HCT116 (cell line): ENCODE data around the gene GZF1. TPM values are rescaled to one million over a fixed set of nuclear protein-coding genes. Genes with fewer than 3 reads are reported as not detected.

ENCODE experiments used
- ATAC-seq: fragments of 200-7000 bp; cut with Tn5 transposase; 2 replicates; pipeline ENCODE4 v1.9.1; 2020; ENCODE audit warnings: mild to moderate bottlenecking, moderate library complexity
- BruUV-seq: library from RNA; stranded (reverse); fragments of 400-500 nt; replicated peaks from 2 replicates; lab custom pipeline; 2021; lab: Mats Ljungman, UMichigan
- CTCF ChIA-PET: fragments of 300-600 bp; sonication (Branson Sonifier 250); formaldehyde crosslinking; loops from one replicate; lab custom pipeline; 2021; ENCODE audit warnings: antibody characterized with exemption; lab: Charles Lee
- POLR2A ChIA-PET: fragments of 300-600, 350-600 bp; sonication (Branson Sonifier 250); formaldehyde crosslinking; loops from one replicate; lab custom pipeline; 2021; ENCODE audit warnings: antibody characterized with exemption; lab: Charles Lee
- RAD21 ChIA-PET, 2 experiments: fragments of 300-600 bp; sonication (Branson Sonifier 250); formaldehyde crosslinking; loops; one replicate each; lab custom pipeline; 2023; ENCODE audit warnings: low total read pairs in 2 of 2; ENCODE audit not compliant: uncharacterized antibody in 2 of 2, unreplicated experiment in 2 of 2, low non-redundant PET in 1 of 2; lab: Charles Lee
- DNase-seq: peaks from one replicate; pipeline ENCODE4 v3.0.0-alpha.2; 2010; ENCODE audit warnings: low read depth, low spot score
- H2AFZ ChIP-seq: fragments of 200-600 bp; shearing (Covaris generic), sonication (generic); 2 replicates; pipeline ENCODE4 v1.6.1; 2017; ENCODE audit warnings: low read depth, mixed run types, mixed read lengths, antibody characterized with exemption, low read length; ENCODE audit not compliant: poor library complexity, severe bottlenecking
- H3K27ac ChIP-seq: 2 replicates; pipeline ENCODE4 v1.5.1; 2012; ENCODE audit warnings: low read depth, low read length
- H3K27me3 ChIP-seq: fragments of 200-600 bp; sonication (generic); 2 replicates; pipeline ENCODE4 v1.6.1; 2016; ENCODE audit warnings: mixed run types, low read length, mixed read lengths; ENCODE audit not compliant: insufficient read depth
- H3K36me3 ChIP-seq, 2 experiments: fragments of 200-500 bp in 1 of 2; fragments of 200-600 bp in 1 of 2; sonication (Bioruptor generic) in 1 of 2; sonication (generic) in 1 of 2; 2 replicates each; pipeline versions ENCODE4 v1.5.1 to v1.6.1; 2014 to 2016; ENCODE audit warnings: low read length in 2 of 2, inconsistent platforms in 1 of 2, mixed read lengths in 1 of 2, mixed run types in 1 of 2; ENCODE audit not compliant: insufficient read depth in 2 of 2, control insufficient read depth in 1 of 2
- H3K4me1 ChIP-seq, 2 experiments: fragments of 200-600 bp in 1 of 2; sonication (generic) in 1 of 2; 2 replicates each; pipeline versions ENCODE4 v1.5.1 to v1.6.1; 2012 to 2017; ENCODE audit warnings: low read length in 2 of 2, inconsistent platforms in 1 of 2, mild to moderate bottlenecking in 1 of 2, mixed read lengths in 1 of 2, mixed run types in 1 of 2, moderate library complexity in 1 of 2; ENCODE audit not compliant: insufficient read depth in 2 of 2, control insufficient read depth in 1 of 2
- H3K4me2 ChIP-seq: fragments of 200-600 bp; sonication (generic); 2 replicates; pipeline ENCODE4 v1.6.1; 2017; ENCODE audit warnings: mixed run types, low read length, mixed read lengths
- H3K4me3 ChIP-seq, 2 experiments: fragments of 200-600 bp in 1 of 2; sonication (generic) in 1 of 2; replicated peaks in 1 of 2; 2 replicates each; pipeline ENCODE4 v1.5.1; 2011 to 2016; ENCODE audit warnings: low read length in 2 of 2, control low read depth in 1 of 2, low read depth in 1 of 2, mild to moderate bottlenecking in 1 of 2, mixed read lengths in 1 of 2, mixed run types in 1 of 2
- H3K79me2 ChIP-seq: fragments of 200-600 bp; sonication (generic); 2 replicates; pipeline ENCODE4 v1.6.1; 2017; ENCODE audit warnings: mild to moderate bottlenecking, mixed run types, low read length, moderate library complexity, mixed read lengths; ENCODE audit not compliant: insufficient read depth
- H3K9ac ChIP-seq: fragments of 200-600 bp; sonication (generic); 2 replicates; pipeline ENCODE4 v1.6.1; 2016; ENCODE audit warnings: low read length, mixed read lengths
- H3K9me2 ChIP-seq: fragments of 200-600 bp; sonication (generic), shearing (Covaris generic); 2 replicates; pipeline ENCODE4 v1.6.1; 2017; ENCODE audit warnings: mixed run types, mild to moderate bottlenecking, moderate library complexity; ENCODE audit not compliant: insufficient read depth
- H3K9me3 ChIP-seq, 2 experiments: fragments of 200-500 bp in 1 of 2; fragments of 200-600 bp in 1 of 2; sonication (Bioruptor generic) in 1 of 2; sonication (generic) in 1 of 2; 2 replicates each; pipeline ENCODE4 v1.6.1; 2014 to 2017; ENCODE audit warnings: low read length in 2 of 2, mixed read lengths in 2 of 2, inconsistent platforms in 1 of 2, low read depth in 1 of 2, mild to moderate bottlenecking in 1 of 2, mixed run types in 1 of 2, moderate library complexity in 1 of 2; ENCODE audit not compliant: control insufficient read depth in 1 of 2, insufficient read depth in 1 of 2
- H4K20me1 ChIP-seq: fragments of 200-600 bp; sonication (generic), shearing (Covaris generic); 2 replicates; pipeline ENCODE4 v1.6.1; 2017; ENCODE audit warnings: mixed run types, mild to moderate bottlenecking, moderate library complexity; ENCODE audit not compliant: insufficient read depth
- ATF3 ChIP-seq: IDR thresholded peaks from 2 replicates; pipeline ENCODE4 v1.6.1; 2012
- CBX3 ChIP-seq: IDR thresholded peaks from 2 replicates; pipeline ENCODE4 v1.6.1; 2012; ENCODE audit warnings: low read depth
- CEBPB ChIP-seq: IDR thresholded peaks from 2 replicates; pipeline ENCODE4 v1.6.1; 2012; ENCODE audit warnings: low read depth
- ELF1 ChIP-seq: IDR thresholded peaks from 2 replicates; pipeline ENCODE4 v1.6.1; 2012; ENCODE audit warnings: low read depth, borderline replicate concordance
- EZH2 ChIP-seq: fragments of 200-600 bp; sonication (generic); IDR thresholded peaks from 2 replicates; pipeline ENCODE4 v1.6.1; 2017; ENCODE audit warnings: antibody characterized with exemption, mixed run types
- EZH2phosphoT487 ChIP-seq: fragments of 200-600 bp; IDR thresholded peaks from 2 replicates; pipeline ENCODE4 v1.6.1; 2018; ENCODE audit warnings: antibody characterized with exemption, borderline replicate concordance
- FOSL1 ChIP-seq: IDR thresholded peaks from 2 replicates; pipeline ENCODE4 v1.6.1; 2012; ENCODE audit warnings: low read depth
- JUND ChIP-seq: IDR thresholded peaks from 2 replicates; pipeline ENCODE4 v1.6.1; 2012
- MAX ChIP-seq: IDR thresholded peaks from 2 replicates; pipeline ENCODE4 v1.6.1; 2012
- POLR2A ChIP-seq: IDR thresholded peaks from 2 replicates; pipeline ENCODE4 v1.7.0; 2011; ENCODE audit warnings: borderline replicate concordance; ENCODE audit not compliant: insufficient read depth, insufficient read length; ENCODE audit errors: extremely low read depth
- POLR2AphosphoS5 ChIP-seq: IDR thresholded peaks from 2 replicates; pipeline ENCODE4 v1.6.1; 2011; ENCODE audit warnings: mild to moderate bottlenecking, low read depth, low read length, moderate library complexity
- RAD21 ChIP-seq: IDR thresholded peaks from 2 replicates; pipeline ENCODE4 v1.6.1; 2012; ENCODE audit warnings: low read depth, mild to moderate bottlenecking
- SIN3A ChIP-seq: IDR thresholded peaks from 2 replicates; pipeline ENCODE4 v1.6.1; 2012; ENCODE audit warnings: low read depth
- SP1 ChIP-seq: IDR thresholded peaks from 2 replicates; pipeline ENCODE4 v1.6.1; 2012; ENCODE audit warnings: low read depth
- SRF ChIP-seq: IDR thresholded peaks from 2 replicates; pipeline ENCODE4 v1.6.1; 2012; ENCODE audit warnings: low read depth
- TCF7L2 ChIP-seq: IDR thresholded peaks from 2 replicates; pipeline ENCODE4 v1.7.0; 2011; ENCODE audit warnings: borderline replicate concordance, inconsistent platforms; ENCODE audit not compliant: insufficient read depth, insufficient read length; ENCODE audit errors: extremely low read depth
- YY1 ChIP-seq: IDR thresholded peaks from 2 replicates; pipeline ENCODE4 v1.6.1; 2011; ENCODE audit warnings: low read length, low read depth, moderate library complexity, mild to moderate bottlenecking; ENCODE audit not compliant: insufficient replicate concordance; ENCODE audit errors: extremely low read depth
- ZFX ChIP-seq: fragments of 450-650 bp; IDR thresholded peaks from 2 replicates; pipeline ENCODE4 v1.6.1; 2017
- intact Hi-C: fragments of 100-400 bp; cut with micrococcal nuclease; formaldehyde crosslinking; loops from 2 replicates; pipeline ENCODE4 v1.10.0; 2022
- total RNA-seq: library from RNA; stranded (reverse); gene quantifications from one replicate; pipeline ENCODE4 v1.2.1, GENCODE V29; 2021; ENCODE audit not compliant: unreplicated experiment
- TF ChIP-seq, protein P1 (sequence below), 3 experiments: fragments of 200-600 bp in 1 of 3; sonication (generic) in 1 of 3; IDR thresholded peaks in 2 of 3; conservative IDR thresholded peaks in 1 of 3; 2 replicates each; pipeline ENCODE4 v1.5.1; 2012 to 2017; ENCODE audit warnings: low read depth in 2 of 3, low read length in 2 of 3, antibody characterized with exemption in 1 of 3, borderline replicate concordance in 1 of 3, control low read depth in 1 of 3, mild to moderate bottlenecking in 1 of 3, mixed read lengths in 1 of 3, mixed run types in 1 of 3, moderate library complexity in 1 of 3; ENCODE audit not compliant: insufficient read depth in 1 of 3

The GZF1 gene
- total RNA-seq, 1 experiment from 2014 or later: 10.4 TPM

DNA sequence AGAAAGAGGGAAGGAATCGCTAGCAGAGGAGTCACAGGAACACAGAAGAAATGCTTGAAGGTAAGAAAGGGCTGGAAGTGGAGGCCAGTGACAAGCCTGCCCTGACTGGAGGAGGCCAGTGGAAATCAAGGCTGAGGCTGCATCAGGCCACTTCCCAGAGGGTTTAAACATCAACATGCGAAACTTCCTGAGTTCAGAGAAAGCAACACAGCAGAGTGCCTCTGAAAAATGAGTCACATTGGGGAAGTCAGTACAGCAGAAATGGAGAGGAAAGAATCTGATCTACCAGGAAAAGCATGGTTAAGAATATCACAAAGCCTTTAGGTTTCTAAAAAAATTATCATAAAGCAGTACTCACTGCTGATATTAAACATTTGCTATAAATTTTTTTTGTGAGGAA, 36.0 kb downstream of the GZF1 start:
- ChIA-PET POLR2A (no interaction called here), RAD21 (no interaction called here), CTCF (no interaction called here)
- no peak overlapping the region for H3K4me2 ChIP-seq
- no TSS peak for BruUV-seq
- H3K27me3 ChIP-seq: no peaks in the 10 kb centered on the region
- H3K79me2 ChIP-seq: no peaks in the 10 kb centered on the region; the same call in 1 of the 2 replicates
- TF ChIP-seq SRF (no peak), MAX (no peak), EZH2phosphoT487 (no peak), POLR2AphosphoS5 (no peak), ATF3 (no peak), EZH2 (no peak), CBX3 (no peak), FOSL1 (no peak), YY1 (no peak), ELF1 (no peak), SP1 (no peak), SIN3A (no peak), CEBPB (no peak), TCF7L2 (no peak), RAD21 (no peak), JUND (no peak), ZFX (no peak), POLR2A (no peak)
- TF ChIP-seq, protein P1, sequence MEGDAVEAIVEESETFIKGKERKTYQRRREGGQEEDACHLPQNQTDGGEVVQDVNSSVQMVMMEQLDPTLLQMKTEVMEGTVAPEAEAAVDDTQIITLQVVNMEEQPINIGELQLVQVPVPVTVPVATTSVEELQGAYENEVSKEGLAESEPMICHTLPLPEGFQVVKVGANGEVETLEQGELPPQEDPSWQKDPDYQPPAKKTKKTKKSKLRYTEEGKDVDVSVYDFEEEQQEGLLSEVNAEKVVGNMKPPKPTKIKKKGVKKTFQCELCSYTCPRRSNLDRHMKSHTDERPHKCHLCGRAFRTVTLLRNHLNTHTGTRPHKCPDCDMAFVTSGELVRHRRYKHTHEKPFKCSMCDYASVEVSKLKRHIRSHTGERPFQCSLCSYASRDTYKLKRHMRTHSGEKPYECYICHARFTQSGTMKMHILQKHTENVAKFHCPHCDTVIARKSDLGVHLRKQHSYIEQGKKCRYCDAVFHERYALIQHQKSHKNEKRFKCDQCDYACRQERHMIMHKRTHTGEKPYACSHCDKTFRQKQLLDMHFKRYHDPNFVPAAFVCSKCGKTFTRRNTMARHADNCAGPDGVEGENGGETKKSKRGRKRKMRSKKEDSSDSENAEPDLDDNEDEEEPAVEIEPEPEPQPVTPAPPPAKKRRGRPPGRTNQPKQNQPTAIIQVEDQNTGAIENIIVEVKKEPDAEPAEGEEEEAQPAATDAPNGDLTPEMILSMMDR (IDR thresholded peaks at IDR 0.05 in 2 of 3, conservative IDR thresholded peaks at IDR 0.05 in 1 of 3; ENCODE audit: borderline replicate concordance in 1 of 3, insufficient read depth in 1 of 3, low read depth in 2 of 3, low read length in 2 of 3): no peak
- no peaks in the 10 kb centered on the region for H3K4me1 ChIP-seq
- H3K9ac ChIP-seq: no peak overlapping the region
- H3K36me3 ChIP-seq: peaks cover 5 to 10% of the 10 kb centered on the region in 2 experiments; a peak in 3 of 4 replicates
- ATAC-seq (no peak), DNase-seq (no peak)
- H3K9me2 ChIP-seq: no peaks in the 10 kb centered on the region
- no peak overlapping the region for H3K4me3 ChIP-seq
- no peaks in the 10 kb centered on the region for H3K9me3 ChIP-seq
- no peak overlapping the region for H2AFZ ChIP-seq
- intact Hi-C loops: no loop called here
- H4K20me1 ChIP-seq: no peaks in the 10 kb centered on the region
- H3K27ac ChIP-seq: no peak overlapping the region
